Gastroesophageal sphincter (tissue), 4 donors: ENCODE results near the gene MAP7D2. TPM values are rescaled to one million over a fixed set of nuclear protein-coding genes. Genes with fewer than 3 reads are reported as not detected.

ENCODE experiments used
- ATAC-seq: fragments of 150-250 bp; one replicate; pipeline ENCODE4 v1.9.1; 2016; ENCODE audit warnings: mild to moderate bottlenecking, moderate library complexity
- H3K27ac ChIP-seq, 4 donors: fragments of 200-600 bp; sonication (generic) in 3 of 4; 1 replicate in 3 of 4; 2 replicates in 1 of 4; pipeline ENCODE4 v1.5.1; 2016 to 2019
- H3K27me3 ChIP-seq: fragments of 200-600 bp; sonication (generic); one replicate; pipeline ENCODE4 v1.5.1; 2019
- H3K36me3 ChIP-seq, 2 donors: fragments of 200-600 bp; sonication (generic); one replicate each; pipeline ENCODE4 v1.5.1; 2019; ENCODE audit warnings: control low read depth in 1 of 2
- H3K4me1 ChIP-seq, 3 donors: fragments of 200-600 bp; sonication (generic); 1 replicate in 2 of 3; 2 replicates in 1 of 3; pipeline ENCODE4 v1.5.1; 2016 to 2019; ENCODE audit warnings: control low read depth in 2 of 3
- H3K4me3 ChIP-seq, 2 donors: fragments of 200-600 bp; sonication (generic); one replicate each; pipeline ENCODE4 v1.5.1; 2019; ENCODE audit warnings: mild to moderate bottlenecking in 1 of 2, moderate library complexity in 1 of 2
- H3K9me3 ChIP-seq, 3 donors: fragments of 200-600 bp; sonication (generic); one replicate each; pipeline ENCODE4 v1.5.1; 2017 to 2019; ENCODE audit warnings: control low read depth in 2 of 3
- CTCF ChIP-seq, 4 experiments: fragments of 200-600 bp in 2 of 4; fragments of 450-650 bp in 2 of 4; sonication (generic) in 1 of 4; IDR thresholded peaks; one replicate each; pipeline ENCODE4 v1.5.1; 2017 to 2019; ENCODE audit warnings: antibody characterized with exemption in 4 of 4, mild to moderate bottlenecking in 2 of 4, moderate library complexity in 2 of 4
- EP300 ChIP-seq: sonication (generic); formaldehyde crosslinking; IDR thresholded peaks from one replicate; pipeline ENCODE4 v1.6.1; 2017; ENCODE audit warnings: antibody characterized with exemption, mild to moderate bottlenecking
- POLR2A ChIP-seq, 2 donors: fragments of 450-650 bp; IDR thresholded peaks; one replicate each; pipeline ENCODE4 v1.6.1; 2017; ENCODE audit warnings: antibody characterized with exemption in 2 of 2, mild to moderate bottlenecking in 2 of 2, moderate library complexity in 1 of 2
- POLR2AphosphoS5 ChIP-seq: sonication (generic); formaldehyde crosslinking; IDR thresholded peaks from one replicate; pipeline ENCODE4 v1.6.1; 2017; ENCODE audit warnings: antibody characterized with exemption
- WGBS, 2 donors: methylation state at CpG; one replicate each; pipeline ENCODE4 v1.1.5; 2018; ENCODE audit warnings: low coverage in 1 of 2; 5-methylcytosine and 5-hydroxymethylcytosine counted together
- total RNA-seq, 4 donors: library from RNA; depleted of rRNA; stranded (reverse); fragments of >200 nt; gene quantifications; one replicate each; pipeline ENCODE4 v1.1.0, GENCODE V29; 2016

Gene MAP7D2
- total RNA-seq, 4 donors from 2014 or later, result 0.27 to 0.42 (median 0.27) TPM; not detected in 1

- no peaks in the 10 kb centered on the region for H3K27me3 ChIP-seq
- no peaks in the 10 kb centered on the region for H3K4me1 ChIP-seq
- no peaks in the 10 kb centered on the region for H3K9me3 ChIP-seq
- no peak overlapping the region for H3K27ac ChIP-seq
- TF ChIP-seq EP300 (no peak), CTCF (IDR thresholded peaks at IDR 0.05) (no peak), POLR2A (IDR thresholded peaks at IDR 0.05) (no peak), POLR2AphosphoS5 (no peak)
- H3K36me3 ChIP-seq, result no peaks in the 10 kb centered on the region
- WGBS, 2 donors, result 89 to 94% methylated on average over 2 of the region's 4 CpGs
- H3K4me3 ChIP-seq, result no peak overlapping the region
- no peak for ATAC-seq
Measured at GRCh38 chrX:20046864-20047263, 69.8 kb downstream of the MAP7D2 start.

GRCh38 chrX:20046223-20046622 lies 70.5 kb downstream of the MAP7D2 start:
- no peak for ATAC-seq
- no peak overlapping the region for H3K4me3 ChIP-seq

GRCh38 chrX:20042221-20042620 lies 74.5 kb downstream of the MAP7D2 start:
- no peak overlapping the region for H3K4me3 ChIP-seq
- no peak overlapping the region for H3K27ac ChIP-seq
- H3K9me3 ChIP-seq, result no peaks in the 10 kb centered on the region
- no peaks in the 10 kb centered on the region for H3K4me1 ChIP-seq
- no peaks in the 10 kb centered on the region for H3K36me3 ChIP-seq
- no peak for TF ChIP-seq CTCF (IDR thresholded peaks at IDR 0.05)
- 95% methylated on average over 4 of the region's 7 CpGs; no CpG with 5 or more reads in 1 of the 2 donors for WGBS, 2 donors
- ATAC-seq, result no peak
- no peaks in the 10 kb centered on the region for H3K27me3 ChIP-seq

More at GRCh38 chrX:20046223-20046622, 70.5 kb downstream of the MAP7D2 start:
- TF ChIP-seq POLR2A (IDR thresholded peaks at IDR 0.05) (no peak), EP300 (no peak), POLR2AphosphoS5 (no peak), CTCF (IDR thresholded peaks at IDR 0.05) (no peak)
- 30 to 75% methylated on average over 1 of the region's 1 CpG for WGBS, 2 donors
- Histone ChIP-seq H3K27me3 (no peaks in the 10 kb centered on the region), H3K27ac (no peak overlapping the region), H3K4me1 (no peaks in the 10 kb centered on the region), H3K9me3 (no peaks in the 10 kb centered on the region), H3K36me3 (no peaks in the 10 kb centered on the region)

GRCh38 chrX:20038966-20039365 lies 77.7 kb downstream of the MAP7D2 start:
- no peak overlapping the region for H3K27ac ChIP-seq
- WGBS, 2 donors, result 77% methylated on average over 3 of the region's 3 CpGs; no CpG with 5 or more reads in 1 of the 2 donors
- H3K27me3 ChIP-seq, result no peaks in the 10 kb centered on the region
- no peaks in the 10 kb centered on the region for H3K9me3 ChIP-seq
- no peak for TF ChIP-seq POLR2A (IDR thresholded peaks at IDR 0.05)
- no peak for TF ChIP-seq CTCF (IDR thresholded peaks at IDR 0.05)
- TF ChIP-seq EP300, result no peak
- TF ChIP-seq POLR2AphosphoS5, result no peak
- ATAC-seq, result no peak
- no peaks in the 10 kb centered on the region for H3K4me1 ChIP-seq
- no peak overlapping the region for H3K4me3 ChIP-seq
- no peaks in the 10 kb centered on the region for H3K36me3 ChIP-seq

GRCh38 chrX:20037186-20037585 lies 79.5 kb downstream of the MAP7D2 start:
- 60 to 92% methylated on average over 1 to 4 of the region's 6 CpGs for WGBS, 2 donors
- H3K4me3 ChIP-seq, result no peak overlapping the region
- no peaks in the 10 kb centered on the region for H3K36me3 ChIP-seq
- H3K27ac ChIP-seq, result no peak overlapping the region
- H3K4me1 ChIP-seq, result no peaks in the 10 kb centered on the region
- ATAC-seq, result no peak
- TF ChIP-seq POLR2AphosphoS5 (no peak), POLR2A (IDR thresholded peaks at IDR 0.05) (no peak), EP300 (no peak), CTCF (IDR thresholded peaks at IDR 0.05) (no peak)
- H3K9me3 ChIP-seq, result no peaks in the 10 kb centered on the region
- H3K27me3 ChIP-seq, result no peaks in the 10 kb centered on the region
